GM19099 (cell line): Measurements from ENCODE around the gene GRM1.

Source experiments
- POLR2A ChIP-seq: IDR thresholded peaks from 3 replicates; pipeline ENCODE4 v1.6.1; 2011; ENCODE audit warnings: low read depth; ENCODE audit not compliant: insufficient read length; ENCODE audit errors: extremely low read depth

GRM1 gene

GRCh38 chr6:146456886-146457285, 428.0 kb downstream of the GRM1 start:
- no peak for TF ChIP-seq POLR2A

DNA sequence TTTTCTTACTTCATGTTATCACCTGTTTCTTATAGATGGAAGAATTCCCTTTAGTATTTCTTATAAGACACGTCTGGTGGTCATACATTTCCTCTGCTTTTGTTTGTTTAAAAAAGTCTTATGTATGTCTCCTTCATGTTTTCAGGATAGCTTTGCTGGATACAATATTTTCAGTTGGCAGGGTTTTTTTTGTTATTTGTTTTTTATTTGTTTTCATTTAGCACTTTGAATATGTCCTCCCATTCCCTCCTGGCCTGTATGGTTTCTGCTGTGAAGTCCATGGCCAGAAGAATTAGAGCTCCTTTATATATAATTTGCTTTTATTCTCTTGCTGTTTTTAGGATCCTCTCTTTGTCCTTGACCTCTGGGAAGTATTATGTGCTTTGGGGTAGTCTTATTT, 432.1 kb downstream of the GRM1 start:
- no peak for TF ChIP-seq POLR2A

DNA sequence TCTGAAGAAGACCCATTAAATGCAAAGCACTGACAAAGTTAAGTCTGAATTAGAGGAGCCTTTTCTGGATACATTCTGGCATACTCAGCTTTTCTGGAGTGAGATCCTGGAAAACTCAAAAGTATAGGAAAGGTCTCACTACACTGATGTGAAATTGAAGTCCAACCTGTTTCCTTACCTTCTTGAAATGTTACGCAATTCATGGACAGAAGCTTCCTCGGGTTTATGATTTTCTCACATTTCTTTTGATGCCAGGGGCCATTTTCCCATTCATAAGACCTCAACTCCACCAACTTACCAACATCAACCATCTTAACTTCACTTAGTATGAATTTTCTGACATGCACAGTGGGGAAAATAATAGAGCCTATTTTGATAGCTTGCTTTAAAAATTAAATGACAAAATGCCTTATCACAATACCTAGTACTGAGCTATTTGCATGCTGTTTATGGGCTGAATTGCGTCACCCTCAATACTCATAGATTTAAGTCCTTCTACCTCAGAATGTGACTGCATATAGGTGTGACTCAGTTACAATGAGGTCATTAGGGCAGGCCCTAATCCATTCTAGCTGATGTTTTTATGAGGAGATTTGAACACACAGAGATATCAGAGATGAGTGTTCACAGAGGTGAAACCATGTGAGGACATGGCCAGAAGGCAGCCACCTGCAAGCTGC, 441.4 kb downstream of the GRM1 start:
- no peak for TF ChIP-seq POLR2A

DNA sequence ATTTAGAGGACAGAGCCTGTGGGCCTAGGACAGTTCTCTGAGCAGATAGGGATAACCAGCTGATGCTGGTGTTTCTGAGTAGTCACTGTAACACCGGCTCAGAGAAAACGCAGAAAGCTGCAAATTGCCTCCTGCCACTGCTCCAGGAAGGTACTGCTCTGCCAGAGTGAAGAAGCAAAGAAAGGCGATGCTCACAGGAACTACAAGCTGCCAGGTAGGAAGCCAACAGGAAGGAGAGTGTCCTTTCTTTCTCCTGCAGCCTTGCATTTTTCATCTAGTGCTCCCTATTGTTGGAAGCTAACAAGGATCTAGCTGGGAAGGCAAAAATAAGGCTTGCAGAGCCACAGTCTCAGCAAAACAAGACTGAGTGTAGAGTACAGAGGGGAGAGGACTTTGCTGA, 444.1 kb downstream of the GRM1 start:
- TF ChIP-seq POLR2A, result no peak

- TF ChIP-seq POLR2A, result no peak
Measured at GRCh38 chr6:146481527-146481926, 452.7 kb downstream of the GRM1 start.

DNA sequence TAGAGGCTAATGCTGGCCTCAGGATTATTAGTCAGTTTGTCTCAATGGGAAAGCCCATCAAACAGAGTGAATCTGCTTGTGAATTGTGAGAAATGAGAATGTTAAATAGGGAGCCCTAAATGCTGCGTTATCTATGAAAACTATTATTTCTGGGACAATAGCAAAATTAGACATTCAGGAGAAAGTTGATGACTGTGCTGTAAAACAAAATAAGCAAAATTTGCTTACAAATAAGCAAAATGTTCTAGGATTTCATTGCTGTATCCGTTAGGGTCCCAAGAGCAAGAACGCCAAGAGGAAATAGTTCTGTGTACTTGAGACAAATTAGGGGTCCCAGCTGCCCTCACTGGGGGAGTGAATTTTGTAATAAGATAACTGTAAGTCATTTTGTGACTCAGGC, 455.5 kb downstream of the GRM1 start:
- TF ChIP-seq POLR2A, result no peak
